ENCODE measurements around the gene KCNJ4.

- TF ChIP-seq CTCF (conservative IDR thresholded peaks at IDR 0.05; ENCODE audit: low read length), result no peak
- TF ChIP-seq EZH2phosphoT487 (IDR thresholded peaks at IDR 0.05; ENCODE audit: borderline replicate concordance, low read depth, low read length), result no peak
Measured at GRCh38 chr22:38440747-38441350, 14.2 kb downstream of the KCNJ4 start.

All from OCI-LY7 (cell line).